Esophagus muscularis mucosa (tissue), 4 donors: Measurements from ENCODE around the gene GCN1.

Experiments used
- EP300 ChIP-seq: sonication (generic); formaldehyde crosslinking; IDR thresholded peaks from one replicate; pipeline ENCODE4 v1.6.1; 2017; ENCODE audit warnings: antibody characterized with exemption
- POLR2A ChIP-seq: fragments of 450-650 bp; IDR thresholded peaks from one replicate; pipeline ENCODE4 v1.6.1; 2017; ENCODE audit warnings: antibody characterized with exemption, moderate library complexity, mild to moderate bottlenecking, low read depth
- POLR2AphosphoS5 ChIP-seq, 2 donors: sonication (generic); formaldehyde crosslinking; IDR thresholded peaks; one replicate each; pipeline ENCODE4 v1.6.1; 2017; ENCODE audit warnings: antibody characterized with exemption in 2 of 2
- TF ChIP-seq, protein P1 (sequence below), 3 experiments: fragments of 200-600 bp in 2 of 3; fragments of 450-650 bp in 1 of 3; sonication (generic) in 2 of 3; IDR thresholded peaks; one replicate each; pipeline ENCODE4 v1.5.1; 2017 to 2019; ENCODE audit warnings: antibody characterized with exemption in 3 of 3, mild to moderate bottlenecking in 2 of 3, moderate library complexity in 1 of 3

DNA sequence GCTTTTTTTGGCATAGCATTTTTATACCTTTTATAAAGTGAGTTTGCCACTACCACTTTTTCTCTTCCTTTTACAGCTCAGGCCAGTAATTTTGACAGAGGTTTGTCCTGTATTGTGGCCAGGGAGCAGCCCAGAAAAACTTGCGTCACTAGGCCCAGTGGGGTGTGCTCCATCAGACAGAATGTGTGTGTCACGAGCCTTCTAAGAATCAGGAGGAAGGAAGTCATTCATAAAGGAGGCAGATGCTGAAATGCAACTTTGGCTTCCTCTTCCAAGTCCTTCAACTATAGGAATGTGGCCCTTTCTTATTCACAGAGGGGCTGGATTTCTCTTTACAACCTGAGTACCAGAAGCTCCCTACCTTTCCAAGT lies 67.9 kb downstream of the GCN1 start:
- TF ChIP-seq, protein P1, sequence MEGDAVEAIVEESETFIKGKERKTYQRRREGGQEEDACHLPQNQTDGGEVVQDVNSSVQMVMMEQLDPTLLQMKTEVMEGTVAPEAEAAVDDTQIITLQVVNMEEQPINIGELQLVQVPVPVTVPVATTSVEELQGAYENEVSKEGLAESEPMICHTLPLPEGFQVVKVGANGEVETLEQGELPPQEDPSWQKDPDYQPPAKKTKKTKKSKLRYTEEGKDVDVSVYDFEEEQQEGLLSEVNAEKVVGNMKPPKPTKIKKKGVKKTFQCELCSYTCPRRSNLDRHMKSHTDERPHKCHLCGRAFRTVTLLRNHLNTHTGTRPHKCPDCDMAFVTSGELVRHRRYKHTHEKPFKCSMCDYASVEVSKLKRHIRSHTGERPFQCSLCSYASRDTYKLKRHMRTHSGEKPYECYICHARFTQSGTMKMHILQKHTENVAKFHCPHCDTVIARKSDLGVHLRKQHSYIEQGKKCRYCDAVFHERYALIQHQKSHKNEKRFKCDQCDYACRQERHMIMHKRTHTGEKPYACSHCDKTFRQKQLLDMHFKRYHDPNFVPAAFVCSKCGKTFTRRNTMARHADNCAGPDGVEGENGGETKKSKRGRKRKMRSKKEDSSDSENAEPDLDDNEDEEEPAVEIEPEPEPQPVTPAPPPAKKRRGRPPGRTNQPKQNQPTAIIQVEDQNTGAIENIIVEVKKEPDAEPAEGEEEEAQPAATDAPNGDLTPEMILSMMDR (IDR thresholded peaks at IDR 0.05), result no peak
- TF ChIP-seq POLR2A (no peak), EP300 (no peak), POLR2AphosphoS5 (IDR thresholded peaks at IDR 0.05) (peak; percentile 5 to 51)
